RWPE2 (cell line): ENCODE data around the gene PPM1L.

Experiments used
- ATAC-seq: fragments of 200-7000 bp; cut with Tn5 transposase; 3 replicates; pipeline ENCODE4 v1.9.1; 2021; ENCODE audit warnings: low read depth
- DNase-seq: peaks from one replicate; pipeline ENCODE4 v3.0.0-alpha.2; 2020; ENCODE audit warnings: low spot score
- H3K27ac ChIP-seq: fragments of 450-650 bp; 2 replicates; pipeline ENCODE4 v1.5.1; 2017; ENCODE audit warnings: mild to moderate bottlenecking; ENCODE audit not compliant: poor library complexity, severe bottlenecking
- H3K27me3 ChIP-seq: fragments of 250-450 bp; sonication (Bioruptor Pico); 2 replicates; pipeline ENCODE4 v1.5.1; 2021; ENCODE audit warnings: mild to moderate bottlenecking, moderate library complexity; ENCODE audit not compliant: insufficient read depth, poor library complexity, severe bottlenecking
- H3K36me3 ChIP-seq: fragments of 250-450 bp; sonication (Bioruptor Pico); 2 replicates; pipeline ENCODE4 v1.5.1; 2020; ENCODE audit warnings: low read depth, mild to moderate bottlenecking, moderate library complexity
- H3K4me1 ChIP-seq: fragments of 250-450 bp; sonication (Bioruptor Pico); 2 replicates; pipeline ENCODE4 v1.5.1; 2021; ENCODE audit warnings: mild to moderate bottlenecking, moderate library complexity; ENCODE audit not compliant: insufficient read depth, poor library complexity, severe bottlenecking
- H3K4me3 ChIP-seq: fragments of 250-450 bp; sonication (Bioruptor Pico); 2 replicates; pipeline ENCODE4 v1.5.1; 2021; ENCODE audit warnings: mild to moderate bottlenecking, moderate library complexity; ENCODE audit not compliant: severe bottlenecking
- H3K9me3 ChIP-seq: fragments of 250-450 bp; sonication (Bioruptor Pico); 2 replicates; pipeline ENCODE4 v1.5.1; 2021; ENCODE audit warnings: mild to moderate bottlenecking, moderate library complexity; ENCODE audit not compliant: severe bottlenecking
- CTCF ChIP-seq: fragments of 450-650 bp; IDR thresholded peaks from one replicate; pipeline ENCODE4 v1.5.1; 2017; ENCODE audit warnings: mild to moderate bottlenecking, moderate library complexity; ENCODE audit not compliant: poor library complexity, severe bottlenecking

PPM1L gene

DNA sequence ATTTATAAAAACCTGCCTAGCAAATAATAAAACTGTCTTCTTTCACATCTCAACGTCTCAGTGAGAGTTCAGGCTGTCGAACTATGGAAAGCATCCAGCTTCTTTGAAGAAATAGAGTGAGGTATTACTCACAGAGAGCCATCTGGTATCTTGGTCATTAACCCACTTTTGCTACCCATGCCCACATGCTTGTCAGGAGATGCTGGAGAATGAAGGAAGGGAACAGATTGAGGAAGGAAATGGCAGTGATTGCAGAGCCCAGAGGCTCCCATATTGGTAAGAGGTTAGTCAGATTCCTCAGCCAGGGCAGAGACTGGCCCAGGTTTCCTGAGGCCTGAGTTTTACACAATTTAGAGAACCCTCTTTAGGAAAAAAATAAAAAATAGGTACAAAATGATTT, 230.0 kb downstream of the PPM1L start:
- no peak for ATAC-seq
- no peak for DNase-seq
- Histone ChIP-seq H3K9me3 (no peaks in the 10 kb centered on the region), H3K27me3 (no peaks in the 10 kb centered on the region), H3K27ac (no peak overlapping the region), H3K36me3 (no peaks in the 10 kb centered on the region), H3K4me1 (no peaks in the 10 kb centered on the region), H3K4me3 (no peak overlapping the region)
- no peak for TF ChIP-seq CTCF

DNA sequence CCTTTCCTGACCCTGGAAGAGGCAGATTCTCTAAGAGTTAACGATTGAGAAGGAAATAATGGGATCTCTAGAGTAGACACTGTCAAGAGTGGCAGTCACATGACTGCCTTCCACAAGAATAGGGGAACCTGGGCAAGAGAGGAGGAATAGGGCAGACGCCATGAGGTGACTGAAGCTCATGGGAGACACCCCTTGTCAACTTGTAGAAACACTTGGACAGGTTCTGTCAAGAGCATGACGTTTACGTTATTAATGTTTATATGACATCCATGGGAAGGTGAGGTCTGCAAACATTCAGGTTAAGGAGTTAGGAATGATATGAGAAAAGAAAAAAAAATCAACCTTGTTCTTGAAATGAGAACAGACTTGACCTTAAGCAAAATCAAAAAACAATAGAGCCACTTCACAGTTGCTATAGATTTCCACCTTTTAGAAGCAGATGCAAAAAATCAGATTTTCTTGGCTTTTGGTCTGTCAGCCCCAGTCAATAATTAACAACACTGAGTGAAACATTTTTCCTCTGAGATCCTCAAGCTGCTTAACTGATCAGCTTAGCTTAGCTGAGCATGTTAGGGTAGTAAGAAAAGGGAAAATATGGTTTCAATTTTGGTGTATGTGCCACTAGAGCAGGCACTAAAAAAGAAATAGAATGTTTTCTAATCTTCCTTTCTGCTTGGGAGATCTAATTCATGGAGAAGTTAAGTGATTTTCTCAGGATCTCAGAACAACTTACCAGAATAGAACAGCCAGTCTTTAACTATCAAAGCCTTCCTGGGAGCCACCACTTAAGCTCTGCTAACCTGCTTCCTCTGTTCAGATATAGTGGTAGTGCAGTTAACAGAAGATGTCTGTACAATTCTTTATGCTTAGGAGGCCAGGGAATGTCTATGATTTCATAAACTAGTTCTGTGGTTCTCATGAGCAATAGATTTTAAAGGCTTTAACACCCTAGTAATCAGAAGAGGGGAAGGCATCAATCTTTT, 232.2 kb downstream of the PPM1L start:
- TF ChIP-seq CTCF, result no peak
- no peak overlapping the region for H3K27ac ChIP-seq
- H3K4me1 ChIP-seq, result no peaks in the 10 kb centered on the region
- no peaks in the 10 kb centered on the region for H3K9me3 ChIP-seq
- DNase-seq (no peak), ATAC-seq (no peak)
- no peak overlapping the region for H3K4me3 ChIP-seq
- no peaks in the 10 kb centered on the region for H3K36me3 ChIP-seq
- no peaks in the 10 kb centered on the region for H3K27me3 ChIP-seq

- no peaks in the 10 kb centered on the region for H3K4me1 ChIP-seq
- no peaks in the 10 kb centered on the region for H3K27me3 ChIP-seq
- H3K27ac ChIP-seq, result no peak overlapping the region
- DNase-seq (no peak), ATAC-seq (no peak)
- no peak for TF ChIP-seq CTCF
- no peaks in the 10 kb centered on the region for H3K36me3 ChIP-seq
- H3K4me3 ChIP-seq, result no peak overlapping the region
- no peaks in the 10 kb centered on the region for H3K9me3 ChIP-seq
Observed at GRCh38 chr3:160990446-160990845, 234.4 kb downstream of the PPM1L start.

- TF ChIP-seq CTCF, result no peak
- Histone ChIP-seq H3K27me3 (no peaks in the 10 kb centered on the region), H3K4me3 (no peak overlapping the region), H3K9me3 (no peaks in the 10 kb centered on the region), H3K4me1 (no peaks in the 10 kb centered on the region), H3K27ac (no peak overlapping the region), H3K36me3 (no peaks in the 10 kb centered on the region)
- ATAC-seq (no peak), DNase-seq (no peak)
Observed at GRCh38 chr3:160992712-160993111, 236.7 kb downstream of the PPM1L start.

DNA sequence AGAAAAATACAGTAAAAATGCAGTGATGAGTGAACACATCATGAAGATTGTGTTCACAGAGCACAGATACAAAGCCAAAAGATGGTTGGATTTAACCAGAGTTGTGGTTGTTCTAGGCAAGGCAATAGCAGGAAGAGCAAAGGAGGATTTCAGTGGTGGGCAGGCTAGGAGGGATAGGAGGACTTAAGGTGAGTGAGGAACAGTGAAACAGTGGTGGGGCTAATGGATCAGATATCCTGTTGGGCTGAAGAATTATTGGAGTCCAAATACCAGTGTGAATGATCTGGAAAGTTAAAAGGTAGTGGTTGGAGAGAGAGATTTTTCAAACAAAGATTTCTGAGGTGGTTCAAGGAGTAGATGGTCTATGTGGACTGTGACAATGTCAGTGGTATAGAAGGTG, 240.8 kb downstream of the PPM1L start:
- Histone ChIP-seq H3K9me3 (no peaks in the 10 kb centered on the region), H3K4me3 (no peak overlapping the region), H3K4me1 (no peaks in the 10 kb centered on the region), H3K36me3 (no peaks in the 10 kb centered on the region), H3K27ac (no peak overlapping the region), H3K27me3 (no peaks in the 10 kb centered on the region)
- ATAC-seq (no peak), DNase-seq (no peak)
- TF ChIP-seq CTCF, result no peak
